Endodermal cell (in vitro differentiated cells): ENCODE results near the gene GFRAL. TPM values are rescaled to one million over a fixed set of nuclear protein-coding genes. Genes with fewer than 3 reads are reported as not detected.

ENCODE experiments used
- DNase-seq: peaks from one replicate; pipeline ENCODE4 v3.0.0-alpha.2; 2017
- H3K27ac ChIP-seq: 2 replicates; pipeline ENCODE4 v1.5.1; 2013; ENCODE audit warnings: mild to moderate bottlenecking, low read depth, low read length, moderate library complexity
- H3K27me3 ChIP-seq: 2 replicates; pipeline ENCODE4 v1.6.1; 2013; ENCODE audit warnings: mild to moderate bottlenecking, low read length, moderate library complexity; ENCODE audit not compliant: insufficient read depth, control insufficient read depth, poor library complexity, severe bottlenecking
- H3K36me3 ChIP-seq: 2 replicates; pipeline ENCODE4 v1.7.0; 2013; ENCODE audit warnings: mild to moderate bottlenecking, low read length, moderate library complexity; ENCODE audit not compliant: control insufficient read depth, insufficient read depth
- H3K4me1 ChIP-seq: one replicate; pipeline ENCODE4 v1.7.0; 2013; ENCODE audit warnings: low read length; ENCODE audit not compliant: control insufficient read depth, insufficient read depth
- H3K4me3 ChIP-seq: 2 replicates; pipeline ENCODE4 v1.5.1; 2013; ENCODE audit warnings: mild to moderate bottlenecking, low read length, moderate library complexity
- H3K9ac ChIP-seq: 2 replicates; pipeline ENCODE4 v1.6.1; 2013; ENCODE audit warnings: mild to moderate bottlenecking, low read length, moderate library complexity; ENCODE audit not compliant: poor library complexity, severe bottlenecking; ENCODE audit errors: extremely low read depth
- H3K9me3 ChIP-seq: 2 replicates; pipeline ENCODE4 v1.6.1; 2013; ENCODE audit warnings: mild to moderate bottlenecking, low read length, moderate library complexity; ENCODE audit not compliant: control insufficient read depth
- H3K27ac Mint-ChIP-seq: 2 replicates; pipeline ENCODE4 v1.8.0; 2020; ENCODE audit warnings: mixed read lengths
- H3K27me3 Mint-ChIP-seq: 2 replicates; pipeline ENCODE4 v1.8.0; 2021; ENCODE audit warnings: mild to moderate bottlenecking, mixed read lengths; ENCODE audit not compliant: insufficient read depth
- H3K36me3 Mint-ChIP-seq: 2 replicates; pipeline ENCODE4 v1.8.0; 2020; ENCODE audit warnings: low read depth, mixed read lengths
- H3K4me1 Mint-ChIP-seq: 2 replicates; pipeline ENCODE4 v1.8.0; 2020; ENCODE audit warnings: mixed read lengths
- H3K4me3 Mint-ChIP-seq: 2 replicates; pipeline ENCODE4 v1.8.0; 2020; ENCODE audit warnings: mild to moderate bottlenecking, moderate library complexity, mixed read lengths
- H3K9me3 Mint-ChIP-seq: 2 replicates; pipeline ENCODE4 v1.8.0; 2020; ENCODE audit warnings: mild to moderate bottlenecking, mixed read lengths
- WGBS, 2 experiments: methylation state at CpG; one replicate each; pipeline versions ENCODE4 v1.1.5 to v1.1.7; 2013; ENCODE audit warnings: missing lambda C conversion rate in 2 of 2, mixed read lengths in 1 of 2; ENCODE audit not compliant: insufficient coverage in 1 of 2, insufficient read length in 1 of 2; 5-methylcytosine and 5-hydroxymethylcytosine counted together
- total RNA-seq, 2 donors: library from RNA; stranded (reverse); fragmentation: NEBNext Ultra II Directional in 1 of 2; extraction: Animal tissue kit (Norgen Biotek cat#: 25700) in 1 of 2; gene quantifications; 2 replicates in 1 of 2; 3 replicates in 1 of 2; pipeline ENCODE4 v1.2.1, GENCODE V29; 2021
- TF ChIP-seq, protein P1 (sequence below): fragments of 200-600 bp; sonication (generic); conservative IDR thresholded peaks from 2 replicates; pipeline ENCODE4 v1.5.0; 2021; ENCODE audit warnings: antibody characterized with exemption, mild to moderate bottlenecking

GFRAL gene
- total RNA-seq, 2 donors from 2014 or later = not detected

DNA sequence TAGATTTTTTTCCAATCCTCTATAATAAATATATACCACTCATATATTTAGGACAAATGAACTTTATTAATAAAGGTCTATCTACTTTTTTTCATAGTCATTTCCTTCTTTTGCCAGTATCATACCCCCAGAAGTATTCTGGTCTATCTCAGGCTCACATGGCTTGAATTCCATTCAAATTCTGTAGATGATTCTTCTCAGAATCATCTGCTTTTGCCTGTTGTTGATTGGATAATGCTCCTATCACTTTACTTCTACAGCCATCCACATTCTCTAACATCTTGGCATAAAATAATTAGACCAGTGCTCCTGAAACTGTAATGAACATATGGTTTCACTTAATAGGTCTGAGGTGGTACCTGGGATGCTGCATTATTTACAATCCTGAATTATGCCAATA, 121.2 kb downstream of the GFRAL start:
- Histone ChIP-seq H3K9me3 (no peaks in the 10 kb centered on the region), H3K4me3 (no peak overlapping the region), H3K27ac (no peak overlapping the region), H3K4me1 (no peaks in the 10 kb centered on the region), H3K9ac (no peak overlapping the region), H3K36me3 (no peaks in the 10 kb centered on the region), H3K27me3 (no peaks in the 10 kb centered on the region)
- TF ChIP-seq, protein P1, sequence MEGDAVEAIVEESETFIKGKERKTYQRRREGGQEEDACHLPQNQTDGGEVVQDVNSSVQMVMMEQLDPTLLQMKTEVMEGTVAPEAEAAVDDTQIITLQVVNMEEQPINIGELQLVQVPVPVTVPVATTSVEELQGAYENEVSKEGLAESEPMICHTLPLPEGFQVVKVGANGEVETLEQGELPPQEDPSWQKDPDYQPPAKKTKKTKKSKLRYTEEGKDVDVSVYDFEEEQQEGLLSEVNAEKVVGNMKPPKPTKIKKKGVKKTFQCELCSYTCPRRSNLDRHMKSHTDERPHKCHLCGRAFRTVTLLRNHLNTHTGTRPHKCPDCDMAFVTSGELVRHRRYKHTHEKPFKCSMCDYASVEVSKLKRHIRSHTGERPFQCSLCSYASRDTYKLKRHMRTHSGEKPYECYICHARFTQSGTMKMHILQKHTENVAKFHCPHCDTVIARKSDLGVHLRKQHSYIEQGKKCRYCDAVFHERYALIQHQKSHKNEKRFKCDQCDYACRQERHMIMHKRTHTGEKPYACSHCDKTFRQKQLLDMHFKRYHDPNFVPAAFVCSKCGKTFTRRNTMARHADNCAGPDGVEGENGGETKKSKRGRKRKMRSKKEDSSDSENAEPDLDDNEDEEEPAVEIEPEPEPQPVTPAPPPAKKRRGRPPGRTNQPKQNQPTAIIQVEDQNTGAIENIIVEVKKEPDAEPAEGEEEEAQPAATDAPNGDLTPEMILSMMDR = no peak
- DNase-seq = no peak
- Mint-ChIP-seq H3K9me3 (no peaks in the 10 kb centered on the region), H3K27me3 (no peaks in the 10 kb centered on the region), H3K27ac (no peak overlapping the region), H3K4me1 (peaks cover under 1% of the 10 kb centered on the region), H3K36me3 (no peaks in the 10 kb centered on the region), H3K4me3 (no peak overlapping the region)

DNA sequence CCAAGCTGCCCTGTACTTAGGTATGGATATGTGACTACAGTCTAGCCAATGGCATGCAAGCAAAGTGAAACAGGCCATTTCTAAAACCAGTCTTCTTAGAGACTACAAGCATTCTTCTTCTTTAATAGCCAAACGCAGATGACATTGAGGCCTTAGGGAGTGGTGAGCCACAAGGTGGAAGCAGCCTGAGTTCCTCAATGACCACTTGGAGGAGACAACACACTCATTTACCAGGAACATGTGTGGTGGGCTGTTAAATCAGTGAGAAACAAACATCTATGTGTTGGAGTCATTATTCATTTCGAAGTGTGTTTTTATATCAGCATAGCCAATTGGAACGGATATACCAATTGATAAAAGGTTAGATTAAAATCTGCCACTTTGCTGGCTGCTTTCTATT, 122.0 kb downstream of the GFRAL start:
- Mint-ChIP-seq H3K27ac (no peak overlapping the region), H3K4me1 (no peaks in the 10 kb centered on the region), H3K36me3 (no peaks in the 10 kb centered on the region), H3K27me3 (no peaks in the 10 kb centered on the region), H3K9me3 (no peaks in the 10 kb centered on the region), H3K4me3 (no peak overlapping the region)
- DNase-seq = peak; percentile 51
- TF ChIP-seq, protein P1 = peak; percentile 77
- no peaks in the 10 kb centered on the region for H3K4me1 ChIP-seq
- WGBS, 2 experiments = 69 to 83% methylated on average over 2 to 3 of the region's 3 CpGs
- no peak overlapping the region for H3K4me3 ChIP-seq
- no peaks in the 10 kb centered on the region for H3K36me3 ChIP-seq
- H3K27ac ChIP-seq = no peak overlapping the region
- H3K9ac ChIP-seq = no peak overlapping the region
- no peaks in the 10 kb centered on the region for H3K27me3 ChIP-seq
- H3K9me3 ChIP-seq = no peaks in the 10 kb centered on the region

DNA sequence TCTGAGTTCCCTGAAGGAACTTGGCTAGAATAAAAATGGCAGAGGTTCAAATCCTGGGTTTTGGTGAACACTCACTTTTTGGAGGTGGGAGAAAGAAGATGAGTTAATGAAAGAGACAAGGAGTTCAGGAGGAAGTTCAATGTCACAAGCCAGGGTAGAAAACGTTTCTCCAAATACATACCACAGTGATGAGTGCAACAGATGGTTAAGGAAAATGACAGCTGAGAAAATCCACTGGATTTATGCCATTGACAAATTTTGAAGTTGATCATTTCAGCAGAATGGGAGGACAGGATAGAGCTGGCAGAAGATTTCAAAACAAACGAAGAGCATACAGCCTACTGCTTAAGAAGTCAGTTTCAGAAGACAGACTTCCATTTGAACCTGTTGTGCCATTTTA, 122.7 kb downstream of the GFRAL start:
- 89 to 90% methylated on average over 2 of the region's 2 CpGs for WGBS, 2 experiments
- H3K4me3 Mint-ChIP-seq = no peak overlapping the region
- Histone ChIP-seq H3K27ac (no peak overlapping the region), H3K27me3 (no peaks in the 10 kb centered on the region), H3K4me1 (no peaks in the 10 kb centered on the region), H3K4me3 (no peak overlapping the region), H3K9me3 (no peaks in the 10 kb centered on the region), H3K9ac (no peak overlapping the region), H3K36me3 (no peaks in the 10 kb centered on the region)
- H3K27ac Mint-ChIP-seq = no peak overlapping the region
- no peaks in the 10 kb centered on the region for H3K27me3 Mint-ChIP-seq
- no peaks in the 10 kb centered on the region for H3K36me3 Mint-ChIP-seq
- DNase-seq = no peak
- H3K9me3 Mint-ChIP-seq = no peaks in the 10 kb centered on the region
- H3K4me1 Mint-ChIP-seq = no peaks in the 10 kb centered on the region
- TF ChIP-seq, protein P1 = no peak

Other genes starting within 250 kb of the GFRAL start
- gene HCRTR2, start 153.0 kb upstream of the GFRAL start, total RNA-seq = under 1 TPM in 1 of 2 donors, not detected in 1; 0.29 TPM